Heart right ventricle (tissue), 16 donors: ENCODE measurements around the gene NUB1. TPM values are rescaled to one million over a fixed set of nuclear protein-coding genes. Genes with fewer than 3 reads are reported as not detected.

ENCODE experiments used
- ATAC-seq, 8 donors: fragments of 200-7000 bp; cut with Tn5 transposase; one replicate each; pipeline ENCODE4 v1.9.1; 2020; ENCODE audit warnings: mild to moderate bottlenecking in 8 of 8, moderate library complexity in 8 of 8, moderate number of reproducible peaks in 1 of 8
- DNase-seq, 2 donors: peaks; one replicate each; pipeline ENCODE4 v3.0.0-alpha.2; 2020
- H3K27ac ChIP-seq, 10 donors: fragments of 200-600 bp; sonication (generic) in 2 of 10; one replicate each; pipeline versions ENCODE4 v1.5.0 to v1.8.0; 2020 to 2022; ENCODE audit warnings: mild to moderate bottlenecking in 3 of 10
- H3K27me3 ChIP-seq, 7 donors: fragments of 200-600 bp; one replicate each; pipeline ENCODE4 v1.8.0; 2021 to 2022; ENCODE audit warnings: mild to moderate bottlenecking in 2 of 7
- H3K36me3 ChIP-seq, 9 donors: fragments of 200-600 bp; sonication (generic) in 1 of 9; one replicate each; pipeline versions ENCODE4 v1.5.0 to v1.8.0; 2020 to 2022; ENCODE audit warnings: mild to moderate bottlenecking in 2 of 9
- H3K4me1 ChIP-seq, 9 donors: fragments of 200-600 bp; sonication (generic) in 1 of 9; one replicate each; pipeline versions ENCODE4 v1.5.0 to v1.8.0; 2020 to 2022; ENCODE audit warnings: mild to moderate bottlenecking in 4 of 9
- H3K4me3 ChIP-seq, 10 donors: fragments of 200-600 bp; sonication (generic) in 2 of 10; one replicate each; pipeline versions ENCODE4 v1.5.0 to v1.8.0; 2020 to 2022; ENCODE audit warnings: mild to moderate bottlenecking in 7 of 10, moderate library complexity in 2 of 10
- H3K9me3 ChIP-seq, 11 donors: fragments of 200-600 bp in 10 of 11; sonication (generic) in 2 of 11; one replicate each; pipeline versions ENCODE4 v1.5.0 to v1.8.0; 2013 to 2022; ENCODE audit warnings: mild to moderate bottlenecking in 2 of 11, control low read depth in 1 of 11, moderate library complexity in 1 of 11
- WGBS, 2 donors: extraction: QIAGEN DNeasy Blood & Tissue Kit; methylation state at CpG; one replicate each; pipeline ENCODE4 v1.1.7; 2013; ENCODE audit warnings: inconsistent platforms in 1 of 2; 5-methylcytosine and 5-hydroxymethylcytosine counted together
- intact Hi-C, 10 donors: fragments of 100-400 bp; cut with DNase I; formaldehyde crosslinking; loops; one replicate each; pipeline versions ENCODE4 v1.11.1 to v1.14.2; 2022
- polyA plus RNA-seq, 2 donors: library from polyadenylated mRNA; stranded (reverse); fragments of 200-250 nt; gene quantifications; one replicate each; pipeline ENCODE4 v1.2.3, GENCODE V29; 2013
- total RNA-seq, 10 donors: library from RNA; stranded (reverse); fragmentation: NEBNext Ultra II Directional in 3 of 10; extraction: Animal tissue kit (Norgen Biotek cat#: 25700) in 3 of 10; gene quantifications; one replicate each; pipeline versions ENCODE4 v1.2.1 to v1.2.4, GENCODE V29; 2021 to 2023
- TF ChIP-seq, protein P1 (sequence below), 9 donors: fragments of 200-600 bp; sonication (generic) in 2 of 9; IDR thresholded peaks; one replicate each; pipeline versions ENCODE4 v1.5.0 to v1.8.0; 2021 to 2022; ENCODE audit warnings: antibody characterized with exemption in 9 of 9, mild to moderate bottlenecking in 5 of 9, moderate library complexity in 1 of 9
- donor health status: Arrhythmogenic right ventricular cardiomyopathy.
- donor health status: ischemic (EF 13 %, LVEDD 7.1; RV severe dilation, severe dysfunction).
- donor health status: healthy with polysubstance abuse.
- donor health status: DM: no; HTN: yes; CAD: no.
- donor health status: DM: no; HTN: no; CAD: no.
- donor health status: ischemic (EF 25% LVEDD 6.9; RV normal size, moderate dysfunction).
- donor health status: ischemic (EF 25% LVEDD 5.7; RV mildly dilated, moderate dysfunction).
- donor health status: healthy.
- donor health status: DM: yes; HTN: yes; CAD: no.
- donor health status: Ischemic cardiomyopathy.
- donor health status: ischemic (EF 35%, LVEDD 5.7; RV mildly dilated, moderate dysfunction).
- donor health status: nonischemic (EF 11% LVEDD 7.7; RV severe dilation, severe dysfunction).
- donor health status: DM: yes; HTN: yes; CAD: no.
- donor health status: PGD.
- donor health status: ischemic (EF 29% LVEDD 5.4; RV normal size, mild dysfunction).
- donor health status: nonischemic (EF 23%, LVEDD 6.1; RV moderate dilation, normal function).

Gene NUB1
- total and polyA plus RNA-seq, 12 donors, result 22.6 to 53.0 (median 41.6) TPM

GRCh38 chr7:151399906-151400305 is 58.3 kb downstream of the NUB1 start:
- WGBS, 2 donors, result 84 to 85% methylated on average over 14 of the region's 14 CpGs
- DNase-seq (no peak), ATAC-seq (no peak)
- H3K9me3 ChIP-seq, result no peaks in the 10 kb centered on the region
- no peak overlapping the region for H3K4me3 ChIP-seq
- H3K27ac ChIP-seq, result no peak overlapping the region
- intact Hi-C loops, result no loop called here
- no peaks in the 10 kb centered on the region for H3K36me3 ChIP-seq
- H3K27me3 ChIP-seq, result peaks cover 0 to 18% (median 4%) of the 10 kb centered on the region in 7 donors
- TF ChIP-seq, protein P1, sequence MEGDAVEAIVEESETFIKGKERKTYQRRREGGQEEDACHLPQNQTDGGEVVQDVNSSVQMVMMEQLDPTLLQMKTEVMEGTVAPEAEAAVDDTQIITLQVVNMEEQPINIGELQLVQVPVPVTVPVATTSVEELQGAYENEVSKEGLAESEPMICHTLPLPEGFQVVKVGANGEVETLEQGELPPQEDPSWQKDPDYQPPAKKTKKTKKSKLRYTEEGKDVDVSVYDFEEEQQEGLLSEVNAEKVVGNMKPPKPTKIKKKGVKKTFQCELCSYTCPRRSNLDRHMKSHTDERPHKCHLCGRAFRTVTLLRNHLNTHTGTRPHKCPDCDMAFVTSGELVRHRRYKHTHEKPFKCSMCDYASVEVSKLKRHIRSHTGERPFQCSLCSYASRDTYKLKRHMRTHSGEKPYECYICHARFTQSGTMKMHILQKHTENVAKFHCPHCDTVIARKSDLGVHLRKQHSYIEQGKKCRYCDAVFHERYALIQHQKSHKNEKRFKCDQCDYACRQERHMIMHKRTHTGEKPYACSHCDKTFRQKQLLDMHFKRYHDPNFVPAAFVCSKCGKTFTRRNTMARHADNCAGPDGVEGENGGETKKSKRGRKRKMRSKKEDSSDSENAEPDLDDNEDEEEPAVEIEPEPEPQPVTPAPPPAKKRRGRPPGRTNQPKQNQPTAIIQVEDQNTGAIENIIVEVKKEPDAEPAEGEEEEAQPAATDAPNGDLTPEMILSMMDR (IDR thresholded peaks at IDR 0.05), result no peak
- peaks cover 0 to 17% (median 0%) of the 10 kb centered on the region in 9 donors for H3K4me1 ChIP-seq

GRCh38 chr7:151400626-151401315 is 59.2 kb downstream of the NUB1 start:
- TF ChIP-seq, protein P1 (IDR thresholded peaks at IDR 0.05), result no peak
- Histone ChIP-seq H3K27me3 (peaks cover 0 to 17% (median 6%) of the 10 kb centered on the region in 7 donors), H3K27ac (no peak overlapping the region), H3K9me3 (no peaks in the 10 kb centered on the region), H3K4me1 (peaks cover 0 to 19% (median 0%) of the 10 kb centered on the region in 9 donors), H3K4me3 (no peak overlapping the region), H3K36me3 (no peaks in the 10 kb centered on the region)
- no peak for DNase-seq
- WGBS, 2 donors, result 71 to 75% methylated on average over 14 of the region's 14 CpGs
- no peak for ATAC-seq
- intact Hi-C loops, result no loop called here

DNA sequence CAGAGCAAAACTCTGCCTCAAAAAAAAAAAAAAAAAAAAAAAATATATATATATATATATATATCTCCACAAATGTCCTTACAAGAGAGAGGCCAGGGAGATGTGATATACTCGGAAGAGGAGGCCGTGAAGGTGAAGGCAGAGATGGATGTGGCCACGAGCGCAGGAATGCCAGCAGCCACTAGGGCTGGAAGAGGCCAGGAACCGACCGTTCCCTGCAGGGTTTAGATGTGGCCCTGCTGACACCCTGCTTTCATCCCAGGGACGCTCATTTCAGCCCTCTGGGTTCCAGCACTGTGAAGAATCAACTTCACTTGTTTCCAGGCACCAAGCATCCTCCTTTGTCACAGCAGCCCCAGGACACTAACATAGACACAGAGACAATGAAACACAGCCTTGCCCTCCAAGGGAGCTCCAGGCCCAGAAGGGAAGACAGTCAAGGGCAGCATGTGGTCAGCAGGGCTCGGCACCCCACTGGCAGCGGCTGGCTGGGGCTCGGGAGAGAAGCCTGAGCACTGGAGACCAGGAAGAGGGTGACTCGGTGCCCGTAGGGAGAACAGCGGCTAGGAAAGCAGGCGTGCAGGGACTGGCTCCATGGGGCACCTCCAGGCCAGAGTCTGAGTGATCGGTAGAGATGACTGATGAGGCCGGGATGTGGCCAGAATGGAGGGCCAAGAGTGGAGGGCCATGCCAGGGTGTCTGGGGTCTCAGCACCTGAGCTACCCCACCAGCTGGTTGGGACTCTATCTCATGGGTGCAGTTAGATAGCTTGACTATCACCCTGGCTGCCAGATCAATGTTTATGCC is 60.6 kb downstream of the NUB1 start:
- DNase-seq, result no peak
- Histone ChIP-seq H3K27me3 (peaks cover 0 to 23% (median 10%) of the 10 kb centered on the region in 7 donors), H3K9me3 (no peaks in the 10 kb centered on the region), H3K27ac (no peak overlapping the region), H3K4me1 (peaks cover 0 to 19% (median 0%) of the 10 kb centered on the region in 9 donors), H3K36me3 (no peaks in the 10 kb centered on the region), H3K4me3 (no peak overlapping the region)
- TF ChIP-seq, protein P1 (IDR thresholded peaks at IDR 0.05), result no peak
- intact Hi-C loops, result no loop called here
- 92 to 94% methylated on average over 16 of the region's 16 CpGs for WGBS, 2 donors
- no peak for ATAC-seq

DNA sequence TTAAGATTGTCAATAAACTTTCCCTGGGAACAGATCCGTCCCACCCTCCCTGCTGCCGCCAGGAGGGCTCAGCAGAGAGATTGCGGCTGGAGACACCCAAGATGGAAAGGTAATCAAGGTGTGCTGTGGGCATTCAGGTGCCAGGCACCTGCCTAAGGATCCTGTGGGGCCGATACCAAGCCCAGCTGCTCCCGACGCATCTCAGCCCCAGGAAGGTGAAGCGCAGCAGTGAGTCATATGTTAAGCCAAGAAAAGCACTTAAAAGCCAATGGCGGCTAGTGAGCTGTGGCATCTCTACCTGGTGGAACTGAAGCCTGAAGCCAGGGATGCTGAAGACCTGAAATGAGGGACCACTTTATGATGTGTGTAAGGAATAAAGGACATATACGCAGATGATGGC is 62.2 kb downstream of the NUB1 start:
- no peak overlapping the region for H3K27ac ChIP-seq
- intact Hi-C loops, result no loop called here
- H3K27me3 ChIP-seq, result peaks cover 0 to 38% (median 24%) of the 10 kb centered on the region in 7 donors
- DNase-seq (no peak), ATAC-seq (no peak)
- H3K4me3 ChIP-seq, result no peak overlapping the region
- 88 to 89% methylated on average over 9 of the region's 9 CpGs for WGBS, 2 donors
- no peaks in the 10 kb centered on the region for H3K36me3 ChIP-seq
- peaks cover 0 to 22% (median under 1%) of the 10 kb centered on the region in 9 donors for H3K4me1 ChIP-seq
- H3K9me3 ChIP-seq, result no peaks in the 10 kb centered on the region
- TF ChIP-seq, protein P1 (IDR thresholded peaks at IDR 0.05), result no peak
